ENCODE data around the gene CNNM1.
A peak's percentile ranks its signal among the peaks of the same experiment; 100 is the strongest.

Gene CNNM1

DNA sequence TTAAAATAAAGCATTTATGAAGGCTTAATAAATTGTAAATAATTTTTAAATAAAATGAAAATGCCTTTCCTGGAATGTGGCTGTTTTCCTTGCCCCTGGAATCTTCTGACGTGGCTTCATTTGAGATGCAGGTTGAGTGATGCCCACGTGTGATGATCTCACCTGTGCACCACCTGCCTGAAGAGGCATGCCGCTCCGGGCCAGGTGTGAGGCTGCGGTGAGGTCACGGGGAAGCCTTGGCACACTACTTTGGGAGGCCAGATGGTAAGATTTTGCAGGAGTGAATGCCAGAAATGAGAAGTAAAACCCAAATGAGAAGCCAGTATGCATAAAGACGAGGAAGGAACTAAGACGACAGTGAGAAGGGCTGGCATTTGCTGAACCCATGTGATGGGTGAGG lies 65.1 kb downstream of the CNNM1 start:
- Histone ChIP-seq H3K9ac (ENCODE audit: low read length) (no peak overlapping the region), H3K9me3 (ENCODE audit: control insufficient read depth, low read length) (no peaks in the 10 kb centered on the region), H3K4me3 (ENCODE audit: insufficient read depth in 1 of 2, low read depth in 1 of 2, low read length in 2 of 2) (no peak overlapping the region), H3K4me1 (ENCODE audit: control insufficient read depth, insufficient read depth, low read depth, low read length) (peaks cover 15% of the 10 kb centered on the region), H2AK5ac (ENCODE audit: low read length, severe bottlenecking) (peak overlapping the region; percentile 37), H2BK5ac (ENCODE audit: low read depth, low read length, poor library complexity, severe bottlenecking) (no peak overlapping the region), H2AFZ (ENCODE audit: low read depth, low read length) (no peak overlapping the region), H3K23ac (ENCODE audit: low read length in 2 of 2) (no peak overlapping the region), H3K79me1 (replicated peaks; ENCODE audit: low read length, poor library complexity, severe bottlenecking) (no peaks in the 10 kb centered on the region), H4K8ac (ENCODE audit: low read length) (no peak overlapping the region), H3K4ac (ENCODE audit: low read depth in 1 of 2, low read length in 2 of 2) (peak overlapping the region; percentile 1 to 66), H3K27me3 (ENCODE audit: control insufficient read depth in 1 of 2, insufficient read depth in 1 of 2, low read length in 2 of 2) (peaks cover 7 to 13% of the 10 kb centered on the region in 2 experiments), H3K18ac (ENCODE audit: low read depth in 1 of 2, low read length in 2 of 2) (peak overlapping the region; percentile 61 to 70), H3K14ac (ENCODE audit: low read length in 2 of 2) (no peak overlapping the region), H3K4me2 (ENCODE audit: low read length, poor library complexity, severe bottlenecking) (no peak overlapping the region), H2BK120ac (ENCODE audit: low read depth, low read length) (no peak overlapping the region), H3K36me3 (ENCODE audit: control insufficient read depth in 1 of 2, insufficient read depth in 2 of 2, low read depth in 1 of 2, low read length in 2 of 2) (peaks cover 10 to 23% of the 10 kb centered on the region in 2 experiments), H3K27ac (ENCODE audit: low read length, poor library complexity, severe bottlenecking) (no peak overlapping the region), H4K91ac (ENCODE audit: low read length) (peak overlapping the region; percentile 23), H2BK12ac (ENCODE audit: low read length in 2 of 2) (peak overlapping the region; percentile 19 to 64), H2BK15ac (ENCODE audit: low read depth, poor library complexity, severe bottlenecking) (peak overlapping the region; percentile 65)
- WGBS, result 88% methylated on average over 8 of the region's 8 CpGs
- DNase-seq, result no peak

DNA sequence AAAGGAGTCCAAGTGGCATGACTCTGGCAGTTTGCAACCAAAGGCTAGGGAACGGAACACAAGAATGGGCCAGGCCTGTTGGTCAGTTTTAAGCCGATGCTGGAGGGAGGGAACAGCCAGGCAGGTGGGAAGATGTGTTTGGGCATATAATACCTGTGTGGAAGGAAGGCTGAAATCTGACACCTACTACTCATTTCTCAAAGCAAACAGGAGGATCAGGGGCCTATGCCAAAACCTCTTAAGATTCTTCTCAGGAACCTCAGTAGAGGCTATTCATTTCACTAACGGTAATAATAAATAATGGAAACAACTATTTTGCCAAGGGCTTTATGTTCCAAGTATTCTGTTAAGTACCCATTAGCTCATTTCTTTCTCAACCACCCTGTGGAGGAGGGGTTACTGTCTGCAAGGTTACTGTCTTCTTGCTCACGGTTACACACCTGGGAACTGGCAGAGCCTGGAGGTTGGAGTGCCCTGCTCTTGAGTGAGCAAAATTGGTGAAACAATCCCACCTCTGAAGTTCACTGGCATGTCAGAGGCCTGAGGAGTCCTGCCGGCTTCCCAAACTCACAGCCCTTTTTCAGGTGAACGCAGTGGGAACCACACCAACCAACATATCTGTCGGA lies 65.7 kb downstream of the CNNM1 start:
- Histone ChIP-seq H2BK12ac (ENCODE audit: low read length in 2 of 2) (peak overlapping the region; percentile 19 to 69), H2AK5ac (ENCODE audit: low read length, severe bottlenecking) (peak overlapping the region; percentile 37), H3K4me2 (ENCODE audit: low read length, poor library complexity, severe bottlenecking) (no peak overlapping the region), H4K91ac (ENCODE audit: low read length) (peak overlapping the region; percentile 14), H3K27ac (ENCODE audit: low read length, poor library complexity, severe bottlenecking) (peak overlapping the region; percentile 89), H3K23ac (ENCODE audit: low read length in 2 of 2) (no peak overlapping the region), H3K9ac (ENCODE audit: low read length) (no peak overlapping the region), H3K9me3 (ENCODE audit: control insufficient read depth, low read length) (no peaks in the 10 kb centered on the region), H3K18ac (ENCODE audit: low read depth in 1 of 2, low read length in 2 of 2) (peak overlapping the region; percentile 37 to 70), H2AFZ (ENCODE audit: low read depth, low read length) (no peak overlapping the region), H4K8ac (ENCODE audit: low read length) (peak overlapping the region; percentile 45), H3K4me3 (ENCODE audit: insufficient read depth in 1 of 2, low read depth in 1 of 2, low read length in 2 of 2) (no peak overlapping the region), H2BK5ac (ENCODE audit: low read depth, low read length, poor library complexity, severe bottlenecking) (no peak overlapping the region), H2BK15ac (ENCODE audit: low read depth, poor library complexity, severe bottlenecking) (peak overlapping the region; percentile 96), H3K79me1 (replicated peaks; ENCODE audit: low read length, poor library complexity, severe bottlenecking) (peaks cover 3% of the 10 kb centered on the region), H3K36me3 (ENCODE audit: control insufficient read depth in 1 of 2, insufficient read depth in 2 of 2, low read depth in 1 of 2, low read length in 2 of 2) (peaks cover 16 to 24% of the 10 kb centered on the region in 2 experiments), H3K27me3 (ENCODE audit: control insufficient read depth in 1 of 2, insufficient read depth in 1 of 2, low read length in 2 of 2) (peaks cover 5 to 13% of the 10 kb centered on the region in 2 experiments), H3K4ac (ENCODE audit: low read depth in 1 of 2, low read length in 2 of 2) (peak overlapping the region in 1 of 2 experiments; percentile 15), H3K4me1 (ENCODE audit: control insufficient read depth, insufficient read depth, low read depth, low read length) (peaks cover 15% of the 10 kb centered on the region), H2BK120ac (ENCODE audit: low read depth, low read length) (no peak overlapping the region), H3K14ac (ENCODE audit: low read length in 2 of 2) (no peak overlapping the region)
- no peak for DNase-seq
- WGBS, result 89% methylated on average over 6 of the region's 7 CpGs

DNA sequence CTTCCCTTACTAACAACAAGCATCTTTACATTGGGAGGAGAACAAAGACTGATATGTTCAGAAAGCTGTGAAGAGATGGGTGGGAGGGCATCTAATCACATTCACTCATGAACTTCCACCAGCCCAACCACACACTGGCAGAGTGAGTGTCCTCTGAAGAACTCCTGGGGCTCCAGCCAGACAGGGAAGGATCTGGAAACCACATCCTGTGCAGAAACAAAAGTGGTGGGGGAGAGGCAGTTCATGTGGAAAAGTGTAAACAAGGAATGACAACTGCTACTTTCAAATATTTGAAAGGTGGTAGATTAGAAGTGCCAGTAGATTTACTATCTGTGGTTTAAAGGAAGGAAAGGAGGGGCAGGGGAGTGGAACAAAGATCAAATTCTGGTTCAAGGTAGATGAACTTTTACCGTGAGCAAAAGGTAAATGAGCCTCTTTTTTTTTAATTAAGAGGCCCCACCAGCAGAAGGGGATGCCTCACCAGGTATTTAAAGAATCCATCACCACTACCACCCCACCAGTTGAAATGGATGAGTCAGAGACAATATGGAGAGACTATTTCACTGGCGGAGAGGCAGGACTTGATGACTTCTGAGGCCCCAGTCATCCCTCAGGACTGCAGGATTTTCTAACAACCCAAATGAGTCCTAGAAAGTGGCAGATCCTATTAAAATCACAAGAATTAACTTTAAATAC lies 66.7 kb downstream of the CNNM1 start:
- Histone ChIP-seq H2BK120ac (ENCODE audit: low read depth, low read length) (no peak overlapping the region), H3K23ac (ENCODE audit: low read length in 2 of 2) (no peak overlapping the region), H2BK15ac (ENCODE audit: low read depth, poor library complexity, severe bottlenecking) (no peak overlapping the region), H2BK12ac (ENCODE audit: low read length in 2 of 2) (no peak overlapping the region), H3K79me1 (replicated peaks; ENCODE audit: low read length, poor library complexity, severe bottlenecking) (peaks cover 6% of the 10 kb centered on the region), H2BK5ac (ENCODE audit: low read depth, low read length, poor library complexity, severe bottlenecking) (no peak overlapping the region), H4K8ac (ENCODE audit: low read length) (no peak overlapping the region), H3K9ac (ENCODE audit: low read length) (no peak overlapping the region), H3K4ac (ENCODE audit: low read depth in 1 of 2, low read length in 2 of 2) (no peak overlapping the region), H3K9me3 (ENCODE audit: control insufficient read depth, low read length) (no peaks in the 10 kb centered on the region), H3K14ac (ENCODE audit: low read length in 2 of 2) (no peak overlapping the region), H3K36me3 (ENCODE audit: control insufficient read depth in 1 of 2, insufficient read depth in 2 of 2, low read depth in 1 of 2, low read length in 2 of 2) (peaks cover 19 to 24% of the 10 kb centered on the region in 2 experiments), H3K18ac (ENCODE audit: low read depth in 1 of 2, low read length in 2 of 2) (no peak overlapping the region), H3K4me3 (ENCODE audit: insufficient read depth in 1 of 2, low read depth in 1 of 2, low read length in 2 of 2) (no peak overlapping the region), H2AK5ac (ENCODE audit: low read length, severe bottlenecking) (no peak overlapping the region), H3K4me1 (ENCODE audit: control insufficient read depth, insufficient read depth, low read depth, low read length) (peaks cover 15% of the 10 kb centered on the region), H4K91ac (ENCODE audit: low read length) (no peak overlapping the region), H3K27ac (ENCODE audit: low read length, poor library complexity, severe bottlenecking) (peak overlapping the region; percentile 89), H2AFZ (ENCODE audit: low read depth, low read length) (no peak overlapping the region), H3K27me3 (ENCODE audit: control insufficient read depth in 1 of 2, insufficient read depth in 1 of 2, low read length in 2 of 2) (peaks cover 0 to 6% of the 10 kb centered on the region in 2 experiments), H3K4me2 (ENCODE audit: low read length, poor library complexity, severe bottlenecking) (peak overlapping the region; percentile 24)
- DNase-seq, result peak; percentile 88
- WGBS, result 0% methylated on average over 1 of the region's 2 CpGs

DNA sequence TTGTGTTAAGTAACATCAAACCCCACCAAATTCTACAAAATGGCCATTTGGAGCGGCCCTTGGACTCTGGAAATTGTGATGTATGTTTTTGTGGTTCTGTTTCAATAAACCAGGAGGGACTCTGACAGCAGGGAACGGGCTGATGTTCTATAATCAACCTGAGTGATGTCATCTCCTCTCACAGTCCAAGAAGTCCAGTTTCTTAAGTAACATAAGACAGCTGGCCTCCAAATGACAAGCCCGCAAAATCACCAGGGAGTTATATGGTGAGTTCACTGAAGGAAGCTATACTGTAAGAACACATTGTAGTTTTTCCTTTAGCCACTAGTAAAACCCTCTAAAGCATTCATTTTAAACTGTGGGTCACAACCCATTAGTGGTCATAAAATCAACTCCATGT lies 67.3 kb downstream of the CNNM1 start:
- Histone ChIP-seq H3K36me3 (ENCODE audit: control insufficient read depth in 1 of 2, insufficient read depth in 2 of 2, low read depth in 1 of 2, low read length in 2 of 2) (peaks cover 19 to 24% of the 10 kb centered on the region in 2 experiments), H2BK5ac (ENCODE audit: low read depth, low read length, poor library complexity, severe bottlenecking) (no peak overlapping the region), H3K4me1 (ENCODE audit: control insufficient read depth, insufficient read depth, low read depth, low read length) (peaks cover 15% of the 10 kb centered on the region), H3K4me2 (ENCODE audit: low read length, poor library complexity, severe bottlenecking) (no peak overlapping the region), H2BK120ac (ENCODE audit: low read depth, low read length) (no peak overlapping the region), H3K9ac (ENCODE audit: low read length) (no peak overlapping the region), H3K4me3 (ENCODE audit: insufficient read depth in 1 of 2, low read depth in 1 of 2, low read length in 2 of 2) (no peak overlapping the region), H3K9me3 (ENCODE audit: control insufficient read depth, low read length) (no peaks in the 10 kb centered on the region), H3K27ac (ENCODE audit: low read length, poor library complexity, severe bottlenecking) (peak overlapping the region; percentile 89), H3K18ac (ENCODE audit: low read depth in 1 of 2, low read length in 2 of 2) (no peak overlapping the region), H4K91ac (ENCODE audit: low read length) (no peak overlapping the region), H3K14ac (ENCODE audit: low read length in 2 of 2) (no peak overlapping the region), H4K8ac (ENCODE audit: low read length) (no peak overlapping the region), H2AFZ (ENCODE audit: low read depth, low read length) (no peak overlapping the region), H3K79me1 (replicated peaks; ENCODE audit: low read length, poor library complexity, severe bottlenecking) (peaks cover 6% of the 10 kb centered on the region), H3K23ac (ENCODE audit: low read length in 2 of 2) (no peak overlapping the region), H2AK5ac (ENCODE audit: low read length, severe bottlenecking) (no peak overlapping the region), H2BK12ac (ENCODE audit: low read length in 2 of 2) (no peak overlapping the region), H3K27me3 (ENCODE audit: control insufficient read depth in 1 of 2, insufficient read depth in 1 of 2, low read length in 2 of 2) (peaks cover 0 to under 1% of the 10 kb centered on the region in 2 experiments), H2BK15ac (ENCODE audit: low read depth, poor library complexity, severe bottlenecking) (no peak overlapping the region), H3K4ac (ENCODE audit: low read depth in 1 of 2, low read length in 2 of 2) (no peak overlapping the region)
- WGBS, result no CpG with 5 or more reads among the region's 3 CpGs
- peak; percentile 94 for DNase-seq
